Tibial nerve (tissue), 4 donors: Measurements from ENCODE around the gene PHF21B. TPM values are rescaled to one million over a fixed set of nuclear protein-coding genes. Genes with fewer than 3 reads are reported as not detected.

Experiments used
- DNase-seq, 2 donors: peaks; one replicate each; pipeline ENCODE4 v3.0.0-alpha.2; 2019; ENCODE audit warnings: low spot score in 2 of 2
- H3K27ac ChIP-seq, 4 donors: fragments of 200-600 bp; sonication (generic) in 3 of 4; one replicate each; pipeline ENCODE4 v1.5.1; 2017 to 2019; ENCODE audit warnings: mild to moderate bottlenecking in 1 of 4
- H3K27me3 ChIP-seq, 2 donors: fragments of 200-600 bp; sonication (generic) in 1 of 2; one replicate each; pipeline versions ENCODE4 v1.5.1 to v1.6.0; 2017 to 2019
- H3K36me3 ChIP-seq, 3 donors: fragments of 200-600 bp; sonication (generic); one replicate each; pipeline ENCODE4 v1.5.1; 2018 to 2019
- H3K4me1 ChIP-seq, 4 donors: fragments of 200-600 bp; sonication (generic) in 3 of 4; one replicate each; pipeline ENCODE4 v1.5.1; 2017 to 2019
- H3K4me3 ChIP-seq, 4 donors: fragments of 200-600 bp; sonication (generic) in 3 of 4; one replicate each; pipeline ENCODE4 v1.5.1; 2017 to 2019; ENCODE audit warnings: mild to moderate bottlenecking in 1 of 4, moderate library complexity in 1 of 4
- H3K9me3 ChIP-seq, 4 donors: fragments of 200-600 bp; sonication (generic) in 3 of 4; one replicate each; pipeline ENCODE4 v1.5.1; 2017 to 2019
- CTCF ChIP-seq, 5 experiments: fragments of 200-600 bp in 3 of 5; fragments of 450-650 bp in 2 of 5; sonication (generic) in 3 of 5; IDR thresholded peaks; one replicate each; pipeline ENCODE4 v1.5.1; 2016 to 2019; ENCODE audit warnings: antibody characterized with exemption in 5 of 5, mild to moderate bottlenecking in 3 of 5, moderate library complexity in 2 of 5
- EP300 ChIP-seq, 2 donors: sonication (generic); formaldehyde crosslinking; IDR thresholded peaks; one replicate each; pipeline ENCODE4 v1.6.1; 2017; ENCODE audit warnings: antibody characterized with exemption in 2 of 2, mild to moderate bottlenecking in 1 of 2
- POLR2A ChIP-seq, 2 donors: fragments of 450-650 bp; IDR thresholded peaks; one replicate each; pipeline ENCODE4 v1.6.1; 2017; ENCODE audit warnings: antibody characterized with exemption in 2 of 2, mild to moderate bottlenecking in 2 of 2, moderate library complexity in 2 of 2
- WGBS, 2 donors: methylation state at CpG; one replicate each; pipeline ENCODE4 v1.1.5; 2018; 5-methylcytosine and 5-hydroxymethylcytosine counted together
- total RNA-seq, 4 donors: library from RNA; depleted of rRNA; stranded (reverse); fragments of >200 nt; gene quantifications; one replicate each; pipeline ENCODE4 v1.1.0, GENCODE V29; 2016

Gene PHF21B
- total RNA-seq, 4 donors from 2014 or later = 0.39 to 4.2 (median 0.90) TPM; not detected in 1

- Histone ChIP-seq H3K4me3 (no peak overlapping the region), H3K36me3 (peaks cover 0 to 21% (median 0%) of the 10 kb centered on the region in 3 donors), H3K9me3 (no peaks in the 10 kb centered on the region), H3K27me3 (no peaks in the 10 kb centered on the region), H3K27ac (no peak overlapping the region), H3K4me1 (no peaks in the 10 kb centered on the region)
- no peak for TF ChIP-seq EP300 (IDR thresholded peaks at IDR 0.05)
- no peak for TF ChIP-seq CTCF (IDR thresholded peaks at IDR 0.05)
- TF ChIP-seq POLR2A (IDR thresholded peaks at IDR 0.05) = no peak
- DNase-seq = no peak
- 73 to 78% methylated on average over 6 of the region's 6 CpGs for WGBS, 2 donors
These were observed 158.9 kb downstream of the PHF21B start for GRCh38 chr22:44850946-44851345.

GRCh38 chr22:44848791-44849420, 160.9 kb downstream of the PHF21B start:
- no peak for TF ChIP-seq POLR2A (IDR thresholded peaks at IDR 0.05)
- no peak for TF ChIP-seq EP300 (IDR thresholded peaks at IDR 0.05)
- no peak for TF ChIP-seq CTCF (IDR thresholded peaks at IDR 0.05)
- Histone ChIP-seq H3K9me3 (peaks cover 0 to 14% (median 3%) of the 10 kb centered on the region in 4 donors), H3K27me3 (no peaks in the 10 kb centered on the region), H3K4me1 (no peaks in the 10 kb centered on the region), H3K27ac (no peak overlapping the region), H3K4me3 (no peak overlapping the region), H3K36me3 (peaks cover 0 to 25% (median 0%) of the 10 kb centered on the region in 3 donors)
- no peak for DNase-seq
- 89 to 92% methylated on average over 16 to 17 of the region's 21 CpGs for WGBS, 2 donors

- Histone ChIP-seq H3K27ac (no peak overlapping the region), H3K27me3 (no peaks in the 10 kb centered on the region), H3K4me1 (no peaks in the 10 kb centered on the region), H3K4me3 (no peak overlapping the region), H3K36me3 (peaks cover 0 to 25% (median 0%) of the 10 kb centered on the region in 3 donors), H3K9me3 (peaks cover 0 to 20% (median 4%) of the 10 kb centered on the region in 4 donors)
- DNase-seq = no peak
- WGBS, 2 donors = 73 to 80% methylated on average over 10 to 12 of the region's 14 CpGs
- TF ChIP-seq EP300 (IDR thresholded peaks at IDR 0.05) (no peak), CTCF (IDR thresholded peaks at IDR 0.05) (no peak), POLR2A (IDR thresholded peaks at IDR 0.05) (no peak)
These were observed 161.5 kb downstream of the PHF21B start for GRCh38 chr22:44848296-44848741.

- Histone ChIP-seq H3K36me3 (peaks cover 0 to 25% (median 0%) of the 10 kb centered on the region in 3 donors), H3K4me3 (no peak overlapping the region), H3K9me3 (peaks cover 0 to 20% (median 4%) of the 10 kb centered on the region in 4 donors), H3K4me1 (no peaks in the 10 kb centered on the region), H3K27ac (no peak overlapping the region), H3K27me3 (no peaks in the 10 kb centered on the region)
- WGBS, 2 donors = 88 to 89% methylated on average over 8 to 12 of the region's 18 CpGs
- no peak for DNase-seq
- TF ChIP-seq POLR2A (IDR thresholded peaks at IDR 0.05) = no peak
- no peak for TF ChIP-seq CTCF (IDR thresholded peaks at IDR 0.05)
- no peak for TF ChIP-seq EP300 (IDR thresholded peaks at IDR 0.05)
These were observed 161.9 kb downstream of the PHF21B start for GRCh38 chr22:44847892-44848291.

GRCh38 chr22:44847380-44847779, 162.4 kb downstream of the PHF21B start:
- Histone ChIP-seq H3K27ac (no peak overlapping the region), H3K9me3 (peaks cover 0 to 20% (median 4%) of the 10 kb centered on the region in 4 donors), H3K36me3 (peaks cover 0 to 25% (median 0%) of the 10 kb centered on the region in 3 donors), H3K4me1 (no peaks in the 10 kb centered on the region), H3K4me3 (no peak overlapping the region), H3K27me3 (no peaks in the 10 kb centered on the region)
- 70 to 77% methylated on average over 4 of the region's 4 CpGs for WGBS, 2 donors
- no peak for TF ChIP-seq EP300 (IDR thresholded peaks at IDR 0.05)
- TF ChIP-seq CTCF (IDR thresholded peaks at IDR 0.05) = no peak
- no peak for TF ChIP-seq POLR2A (IDR thresholded peaks at IDR 0.05)
- no peak for DNase-seq
